MM.1S (cell line): ENCODE results near the gene PTPRG.

Source experiments
- DNase-seq: peaks from one replicate; pipeline ENCODE4 v3.0.0-alpha.2; 2015
- H2AFZ ChIP-seq: fragments of 300-600 bp; sonication (generic); 2 replicates; pipeline ENCODE4 v1.6.0; 2016; ENCODE audit warnings: antibody characterized with exemption, low read length
- H3F3A ChIP-seq: fragments of 300-600 bp; sonication (generic); 2 replicates; pipeline ENCODE4 v1.6.1; 2016; ENCODE audit warnings: mild to moderate bottlenecking, antibody characterized with exemption, low read length, moderate library complexity, mixed read lengths; ENCODE audit not compliant: insufficient read depth
- H3K27ac ChIP-seq: fragments of 300-600 bp; sonication (generic); 2 replicates; pipeline ENCODE4 v1.5.1; 2016; ENCODE audit warnings: mild to moderate bottlenecking, low read length
- H3K27me3 ChIP-seq: fragments of 300-600 bp; sonication (generic); replicated peaks from 2 replicates; pipeline ENCODE4 v1.6.0; 2016; ENCODE audit warnings: low read length; ENCODE audit not compliant: insufficient read depth
- H3K36me3 ChIP-seq: fragments of 300-600 bp; sonication (generic); replicated peaks from 2 replicates; pipeline ENCODE4 v1.6.1; 2016; ENCODE audit warnings: mild to moderate bottlenecking, low read length, mixed read lengths; ENCODE audit not compliant: insufficient read depth
- H3K4me1 ChIP-seq: fragments of 300-600 bp; sonication (generic); 2 replicates; pipeline ENCODE4 v1.6.1; 2016; ENCODE audit warnings: low read length, mixed read lengths
- H3K4me2 ChIP-seq: fragments of 300-600 bp; sonication (generic); 2 replicates; pipeline ENCODE4 v1.6.0; 2016; ENCODE audit warnings: low read depth, low read length
- H3K4me3 ChIP-seq: fragments of 300-600 bp; sonication (generic); 2 replicates; pipeline ENCODE4 v1.5.1; 2016; ENCODE audit warnings: low read length, mixed read lengths
- H3K79me2 ChIP-seq: fragments of 300-600 bp; sonication (generic); 2 replicates; pipeline ENCODE4 v1.6.1; 2016; ENCODE audit warnings: mixed run types, low read length, mixed read lengths
- H3K9ac ChIP-seq: fragments of 300-600 bp; sonication (generic); 2 replicates; pipeline ENCODE4 v1.6.1; 2016; ENCODE audit warnings: low read length, mixed read lengths
- H3K9me2 ChIP-seq: fragments of 300-600 bp; sonication (generic); replicated peaks from 2 replicates; pipeline ENCODE4 v1.6.1; 2016; ENCODE audit warnings: mild to moderate bottlenecking, low read length, mixed read lengths; ENCODE audit not compliant: insufficient read depth
- H3K9me3 ChIP-seq: fragments of 300-600 bp; sonication (generic); replicated peaks from 2 replicates; pipeline ENCODE4 v1.6.1; 2016; ENCODE audit warnings: mild to moderate bottlenecking, low read length, mixed read lengths; ENCODE audit not compliant: insufficient read depth
- H4K20me1 ChIP-seq: fragments of 300-600 bp; sonication (generic); 2 replicates; pipeline ENCODE4 v1.6.1; 2016; ENCODE audit warnings: mild to moderate bottlenecking, low read length, moderate library complexity, mixed read lengths; ENCODE audit not compliant: insufficient read depth
- CTCF ChIP-seq: fragments of 300-600 bp; sonication (generic); IDR thresholded peaks from 2 replicates; pipeline ENCODE4 v1.5.1; 2016; ENCODE audit warnings: antibody characterized with exemption, low read length, mixed read lengths
- EZH2 ChIP-seq: fragments of 300-600 bp; sonication (generic); optimal IDR thresholded peaks from 2 replicates; pipeline ENCODE3; 2017; ENCODE audit warnings: low read depth, mild to moderate bottlenecking, antibody characterized with exemption, low read length, mixed read lengths
- EZH2phosphoT487 ChIP-seq: fragments of 300-600 bp; sonication (generic); IDR thresholded peaks from 2 replicates; pipeline ENCODE4 v1.6.1; 2018; ENCODE audit warnings: antibody characterized with exemption, low read length

Gene PTPRG

GRCh38 chr3:61771976-61772375 lies 210.6 kb downstream of the PTPRG start:
- Histone ChIP-seq H2AFZ (no peak overlapping the region), H3K9me3 (no peaks in the 10 kb centered on the region), H3K4me3 (no peak overlapping the region), H3K36me3 (no peaks in the 10 kb centered on the region), H3K9me2 (no peaks in the 10 kb centered on the region), H3K4me1 (no peaks in the 10 kb centered on the region), H3K4me2 (no peak overlapping the region), H3K9ac (no peak overlapping the region), H3K27ac (no peak overlapping the region), H4K20me1 (no peaks in the 10 kb centered on the region), H3K27me3 (no peaks in the 10 kb centered on the region), H3F3A (no peaks in the 10 kb centered on the region), H3K79me2 (peaks cover 11% of the 10 kb centered on the region; the same call in 1 of the 2 replicates)
- TF ChIP-seq CTCF (no peak), EZH2phosphoT487 (no peak), EZH2 (no peak)
- no peak for DNase-seq

GRCh38 chr3:61772456-61772855 lies 211.1 kb downstream of the PTPRG start:
- no peak overlapping the region for H3K4me2 ChIP-seq
- TF ChIP-seq EZH2 (no peak), EZH2phosphoT487 (no peak), CTCF (no peak)
- no peaks in the 10 kb centered on the region for H4K20me1 ChIP-seq
- no peak overlapping the region for H3K27ac ChIP-seq
- peaks cover 11% of the 10 kb centered on the region; the same call in 1 of the 2 replicates for H3K79me2 ChIP-seq
- H3K27me3 ChIP-seq: no peaks in the 10 kb centered on the region
- DNase-seq: no peak
- no peak overlapping the region for H3K4me3 ChIP-seq
- H3K9ac ChIP-seq: no peak overlapping the region
- H2AFZ ChIP-seq: no peak overlapping the region
- no peaks in the 10 kb centered on the region for H3K36me3 ChIP-seq
- no peaks in the 10 kb centered on the region for H3F3A ChIP-seq
- H3K9me2 ChIP-seq: no peaks in the 10 kb centered on the region
- H3K9me3 ChIP-seq: no peaks in the 10 kb centered on the region
- no peaks in the 10 kb centered on the region for H3K4me1 ChIP-seq

GRCh38 chr3:61774279-61774890 lies 213.0 kb downstream of the PTPRG start:
- H3K4me2 ChIP-seq: no peak overlapping the region
- H3K27ac ChIP-seq: no peak overlapping the region
- DNase-seq: no peak
- H2AFZ ChIP-seq: no peak overlapping the region
- TF ChIP-seq EZH2 (no peak), EZH2phosphoT487 (no peak), CTCF (no peak)
- H3K4me3 ChIP-seq: no peak overlapping the region
- H3F3A ChIP-seq: no peaks in the 10 kb centered on the region
- H3K9me3 ChIP-seq: no peaks in the 10 kb centered on the region
- peaks cover 7% of the 10 kb centered on the region; the same call in 1 of the 2 replicates for H3K79me2 ChIP-seq
- no peak overlapping the region for H3K9ac ChIP-seq
- no peaks in the 10 kb centered on the region for H3K9me2 ChIP-seq
- no peaks in the 10 kb centered on the region for H3K4me1 ChIP-seq
- no peaks in the 10 kb centered on the region for H3K36me3 ChIP-seq
- H3K27me3 ChIP-seq: no peaks in the 10 kb centered on the region
- no peaks in the 10 kb centered on the region for H4K20me1 ChIP-seq
